T-cell (primary cell): ENCODE results near the gene P2RY8. TPM values are rescaled to one million over a fixed set of nuclear protein-coding genes. Genes with fewer than 3 reads are reported as not detected.
"Not testable (repeated sequence)": the region's sequence is repeated elsewhere in the genome, so short reads cannot be mapped to it uniquely, and the experiment has no call there.

Source experiments
- ATAC-seq, 4 experiments: fragments of 200-7000 bp in 3 of 4; fragments of 150-1000 bp in 1 of 4; cut with Tn5 transposase; replicated peaks in 1 of 4; 1 replicate in 3 of 4; 2 replicates in 1 of 4; pipeline ENCODE4 v1.10.0; 2021; ENCODE audit warnings: moderate library complexity in 3 of 4, mild to moderate bottlenecking in 2 of 4, moderate number of reproducible peaks in 1 of 4
- CTCF ChIA-PET, 2 donors: fragments of 300-600 bp; sonication (Branson Sonifier 250); formaldehyde crosslinking; loops; one replicate each; lab custom pipeline; 2022; ENCODE audit warnings: antibody characterized with exemption in 2 of 2; lab: Charles Lee
- POLR2A ChIA-PET, 2 donors: fragments of 300-600 bp; sonication (Branson Sonifier 250); formaldehyde crosslinking; loops; one replicate each; lab custom pipeline; 2022; ENCODE audit warnings: antibody characterized with exemption in 2 of 2; lab: Charles Lee
- DNase-seq, 35 experiments: peaks; one replicate each; pipeline versions ENCODE4 v3.0.0 to v3.0.0-alpha.2; 2013 to 2023
- H3K27ac ChIP-seq: one replicate; pipeline ENCODE4 v1.5.1; 2013; ENCODE audit warnings: low read length
- H3K27me3 ChIP-seq, 2 experiments: replicated peaks in 1 of 2; 1 replicate in 1 of 2; 2 replicates in 1 of 2; pipeline versions ENCODE4 v1.6.1 to v1.7.0; 2013; ENCODE audit warnings: low read length in 1 of 2, mixed read lengths in 1 of 2; ENCODE audit not compliant: control insufficient read depth in 2 of 2, insufficient read depth in 2 of 2; ENCODE audit errors: extremely low read depth in 1 of 2
- H3K36me3 ChIP-seq, 2 donors: 1 replicate in 1 of 2; 2 replicates in 1 of 2; pipeline versions ENCODE4 v1.6.1 to v1.7.0; 2013; ENCODE audit warnings: low read length in 1 of 2; ENCODE audit not compliant: control insufficient read depth in 2 of 2, insufficient read depth in 1 of 2; ENCODE audit errors: extremely low read depth in 1 of 2
- H3K4me1 ChIP-seq, 2 experiments: 1 replicate in 1 of 2; 2 replicates in 1 of 2; pipeline versions ENCODE4 v1.6.1 to v1.7.0; 2013; ENCODE audit warnings: low read length in 2 of 2, mixed read lengths in 1 of 2; ENCODE audit not compliant: insufficient read depth in 2 of 2, control insufficient read depth in 1 of 2; ENCODE audit errors: extremely low read depth in 1 of 2
- H3K4me3 ChIP-seq, 2 donors: 1 replicate in 1 of 2; 2 replicates in 1 of 2; pipeline versions ENCODE4 v1.5.1 to v1.7.0; 2013; ENCODE audit warnings: mild to moderate bottlenecking in 2 of 2, low read length in 1 of 2, moderate library complexity in 1 of 2; ENCODE audit not compliant: control insufficient read depth in 1 of 2; ENCODE audit errors: extremely low read depth in 1 of 2
- H3K9me3 ChIP-seq: 2 replicates; pipeline ENCODE4 v1.7.0; 2013
- H3K27ac Mint-ChIP-seq, 2 donors: one replicate each; pipeline ENCODE4 v1.8.0; 2020 to 2021; ENCODE audit warnings: mild to moderate bottlenecking in 2 of 2, mixed read lengths in 2 of 2
- H3K27me3 Mint-ChIP-seq, 2 donors: one replicate each; pipeline ENCODE4 v1.8.0; 2021 to 2022; ENCODE audit warnings: mixed read lengths in 2 of 2
- H3K36me3 Mint-ChIP-seq: one replicate; pipeline ENCODE4 v1.8.0; 2021; ENCODE audit warnings: mixed read lengths
- H3K4me1 Mint-ChIP-seq, 3 donors: one replicate each; pipeline ENCODE4 v1.8.0; 2020 to 2022; ENCODE audit warnings: mixed read lengths in 3 of 3, mild to moderate bottlenecking in 1 of 3
- H3K4me3 Mint-ChIP-seq, 3 donors: one replicate each; pipeline ENCODE4 v1.8.0; 2020 to 2022; ENCODE audit warnings: mild to moderate bottlenecking in 3 of 3, mixed read lengths in 3 of 3, moderate library complexity in 3 of 3
- H3K9me3 Mint-ChIP-seq, 3 donors: one replicate each; pipeline ENCODE4 v1.8.0; 2020 to 2022; ENCODE audit warnings: mixed read lengths in 3 of 3
- WGBS: methylation state at CpG from one replicate; pipeline ENCODE4 v1.1.5; 2013; ENCODE audit warnings: missing lambda C conversion rate; ENCODE audit not compliant: insufficient coverage; 5-methylcytosine and 5-hydroxymethylcytosine counted together
- total RNA-seq, 35 experiments: library from RNA in 6 of 35; stranded (reverse) in 6 of 35; fragments of 120-200 nt in 1 of 35; gene quantifications; one replicate each; pipeline versions ENCODE4 v1.2.1 to v1.2.4 and lab custom pipeline; 2013 to 2026

Gene P2RY8
- total RNA-seq, 5 donors from 2014 or later (not counting 1 experiment from before 2014, with no cell fraction given): 114 to 219 (median 182) TPM

DNA sequence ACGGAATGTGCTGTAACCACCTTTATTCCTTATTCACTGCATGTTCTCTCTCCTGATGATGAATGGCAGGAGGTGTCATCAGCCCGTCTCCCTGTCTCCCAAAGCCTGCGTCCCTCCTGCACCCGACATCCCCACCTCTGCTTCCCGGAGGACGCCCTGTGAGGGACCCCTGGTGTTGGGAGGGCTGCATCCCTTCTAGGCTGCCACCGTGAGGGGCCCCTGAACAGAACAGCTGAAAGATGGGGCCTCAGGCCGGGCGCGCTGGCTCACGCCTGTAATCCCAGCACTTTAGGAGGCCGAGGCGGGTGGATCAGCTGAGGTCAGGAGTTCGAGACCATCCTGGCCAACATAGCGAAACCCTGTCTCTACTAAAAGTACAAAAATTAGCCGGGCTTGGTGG, 110.7 kb downstream of the P2RY8 start:
- H3K27me3 Mint-ChIP-seq, H3K27ac Mint-ChIP-seq, POLR2A ChIA-PET, H3K4me1 ChIP-seq, ATAC-seq, CTCF ChIA-PET, H3K27me3 ChIP-seq, DNase-seq, H3K27ac ChIP-seq, H3K4me3 ChIP-seq, H3K4me1 Mint-ChIP-seq, H3K9me3 ChIP-seq, H3K4me3 Mint-ChIP-seq: not testable (repeated sequence)
- H3K36me3 Mint-ChIP-seq: peaks cover 44% of the 10 kb centered on the region
- H3K36me3 ChIP-seq: peaks cover 22 to 32% of the 10 kb centered on the region in 2 donors
- WGBS: 88% methylated on average over 6 of the region's 16 CpGs
- H3K9me3 Mint-ChIP-seq: peaks cover 13 to 16% (median 14%) of the 10 kb centered on the region in 3 donors

GRCh38 chrX:1425381-1425780, 111.6 kb downstream of the P2RY8 start:
- peaks cover 48% of the 10 kb centered on the region for H3K36me3 Mint-ChIP-seq
- Histone ChIP-seq H3K27ac (no peak overlapping the region), H3K4me3 (no peak overlapping the region), H3K9me3 (no peaks in the 10 kb centered on the region), H3K27me3 (no peaks in the 10 kb centered on the region), H3K36me3 (peaks cover 23 to 34% of the 10 kb centered on the region in 2 donors), H3K4me1 (no peaks in the 10 kb centered on the region)
- H3K27me3 Mint-ChIP-seq: no peaks in the 10 kb centered on the region
- H3K27ac Mint-ChIP-seq: no peak overlapping the region
- DNase-seq (no peak), ATAC-seq (no peak)
- no peak overlapping the region for H3K4me3 Mint-ChIP-seq
- H3K9me3 Mint-ChIP-seq: peaks cover 13 to 16% (median 14%) of the 10 kb centered on the region in 3 donors
- peaks cover 0 to 10% (median 0%) of the 10 kb centered on the region in 3 donors for H3K4me1 Mint-ChIP-seq
- 95% methylated on average over 9 of the region's 10 CpGs for WGBS
- ChIA-PET CTCF (no interaction called here), POLR2A (no interaction called here)

- ChIA-PET POLR2A (no interaction called here), CTCF (no interaction called here)
- H3K27ac ChIP-seq: no peak overlapping the region
- Mint-ChIP-seq H3K9me3 (peaks cover 14 to 21% (median 16%) of the 10 kb centered on the region in 3 donors), H3K36me3 (peaks cover 57% of the 10 kb centered on the region), H3K27me3 (no peaks in the 10 kb centered on the region), H3K4me1 (peaks cover 0 to 18% (median 0%) of the 10 kb centered on the region in 3 donors), H3K4me3 (no peak overlapping the region), H3K27ac (no peak overlapping the region)
- 85% methylated on average over 8 of the region's 9 CpGs for WGBS
- H3K36me3 ChIP-seq: peaks cover 23 to 34% of the 10 kb centered on the region in 2 donors
- H3K9me3 ChIP-seq: no peaks in the 10 kb centered on the region
- no peaks in the 10 kb centered on the region for H3K27me3 ChIP-seq
- DNase-seq (no peak), ATAC-seq (no peak)
- no peak overlapping the region for H3K4me3 ChIP-seq
- no peaks in the 10 kb centered on the region for H3K4me1 ChIP-seq
Measured at GRCh38 chrX:1424147-1424851, 112.7 kb downstream of the P2RY8 start.

GRCh38 chrX:1423215-1423614, 113.8 kb downstream of the P2RY8 start:
- Histone ChIP-seq H3K9me3 (no peaks in the 10 kb centered on the region), H3K4me3 (no peak overlapping the region), H3K27me3 (no peaks in the 10 kb centered on the region), H3K4me1 (no peaks in the 10 kb centered on the region), H3K36me3 (peaks cover 29 to 41% of the 10 kb centered on the region in 2 donors), H3K27ac (no peak overlapping the region)
- Mint-ChIP-seq H3K4me3 (no peak overlapping the region), H3K27ac (no peak overlapping the region), H3K36me3 (peaks cover 57% of the 10 kb centered on the region), H3K27me3 (no peaks in the 10 kb centered on the region), H3K9me3 (peaks cover 14 to 21% (median 16%) of the 10 kb centered on the region in 3 donors), H3K4me1 (peaks cover 0 to 18% (median 0%) of the 10 kb centered on the region in 3 donors)
- WGBS: 80% methylated on average over 1 of the region's 2 CpGs
- DNase-seq: no peak
- CTCF ChIA-PET: no interaction called here
- POLR2A ChIA-PET: no interaction called here
- no peak for ATAC-seq

DNA sequence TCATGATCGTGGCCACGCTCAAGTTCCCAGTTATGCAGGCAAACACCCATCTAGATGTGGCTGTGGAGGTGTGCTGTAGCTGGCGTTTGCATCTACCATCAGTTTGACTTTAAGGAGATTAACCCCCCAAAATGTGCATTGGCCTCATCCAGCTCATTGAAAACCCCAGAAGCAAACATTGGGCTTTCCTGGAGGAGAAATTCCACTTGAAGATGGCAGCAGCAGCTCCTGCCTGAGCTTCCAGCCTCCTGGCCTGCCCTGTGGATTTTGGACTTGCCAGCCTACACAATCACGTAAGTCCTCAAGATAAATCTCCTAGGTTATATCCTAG, 114.9 kb downstream of the P2RY8 start:
- Mint-ChIP-seq H3K9me3 (peaks cover 14 to 21% (median 16%) of the 10 kb centered on the region in 3 donors), H3K36me3 (peaks cover 53% of the 10 kb centered on the region), H3K4me1 (peaks cover 0 to 18% (median 0%) of the 10 kb centered on the region in 3 donors), H3K4me3 (no peak overlapping the region), H3K27me3 (no peaks in the 10 kb centered on the region), H3K27ac (no peak overlapping the region)
- Histone ChIP-seq H3K9me3 (no peaks in the 10 kb centered on the region), H3K4me3 (no peak overlapping the region), H3K27ac (no peak overlapping the region), H3K27me3 (no peaks in the 10 kb centered on the region), H3K36me3 (peaks cover 31 to 38% of the 10 kb centered on the region in 2 donors), H3K4me1 (no peaks in the 10 kb centered on the region)
- 100% methylated on average over 3 of the region's 4 CpGs for WGBS
- ATAC-seq (no peak), DNase-seq (no peak)
- ChIA-PET POLR2A (no interaction called here), CTCF (no interaction called here)

GRCh38 chrX:1421433-1422134, 115.4 kb downstream of the P2RY8 start:
- ChIA-PET CTCF (no interaction called here), POLR2A (no interaction called here)
- Histone ChIP-seq H3K27ac (no peak overlapping the region), H3K4me1 (no peaks in the 10 kb centered on the region), H3K4me3 (no peak overlapping the region), H3K9me3 (no peaks in the 10 kb centered on the region), H3K36me3 (peaks cover 31 to 36% of the 10 kb centered on the region in 2 donors), H3K27me3 (no peaks in the 10 kb centered on the region)
- Mint-ChIP-seq H3K4me3 (no peak overlapping the region), H3K27me3 (no peaks in the 10 kb centered on the region), H3K9me3 (peaks cover 14 to 21% (median 16%) of the 10 kb centered on the region in 3 donors), H3K36me3 (peaks cover 50% of the 10 kb centered on the region), H3K27ac (no peak overlapping the region), H3K4me1 (peaks cover 0 to 18% (median 0%) of the 10 kb centered on the region in 3 donors)
- DNase-seq: no peak
- no peak for ATAC-seq
- 98% methylated on average over 12 of the region's 19 CpGs for WGBS
